ENCODE data around the gene DCTN4. TPM values are rescaled to one million over a fixed set of nuclear protein-coding genes. Genes with fewer than 3 reads are reported as not detected.

Gene DCTN4
- 32.5 TPM for polyA plus RNA-seq (2013, experiment 1 of 2)
- polyA plus RNA-seq (2013, experiment 2 of 2), result 33.0 TPM

DNA sequence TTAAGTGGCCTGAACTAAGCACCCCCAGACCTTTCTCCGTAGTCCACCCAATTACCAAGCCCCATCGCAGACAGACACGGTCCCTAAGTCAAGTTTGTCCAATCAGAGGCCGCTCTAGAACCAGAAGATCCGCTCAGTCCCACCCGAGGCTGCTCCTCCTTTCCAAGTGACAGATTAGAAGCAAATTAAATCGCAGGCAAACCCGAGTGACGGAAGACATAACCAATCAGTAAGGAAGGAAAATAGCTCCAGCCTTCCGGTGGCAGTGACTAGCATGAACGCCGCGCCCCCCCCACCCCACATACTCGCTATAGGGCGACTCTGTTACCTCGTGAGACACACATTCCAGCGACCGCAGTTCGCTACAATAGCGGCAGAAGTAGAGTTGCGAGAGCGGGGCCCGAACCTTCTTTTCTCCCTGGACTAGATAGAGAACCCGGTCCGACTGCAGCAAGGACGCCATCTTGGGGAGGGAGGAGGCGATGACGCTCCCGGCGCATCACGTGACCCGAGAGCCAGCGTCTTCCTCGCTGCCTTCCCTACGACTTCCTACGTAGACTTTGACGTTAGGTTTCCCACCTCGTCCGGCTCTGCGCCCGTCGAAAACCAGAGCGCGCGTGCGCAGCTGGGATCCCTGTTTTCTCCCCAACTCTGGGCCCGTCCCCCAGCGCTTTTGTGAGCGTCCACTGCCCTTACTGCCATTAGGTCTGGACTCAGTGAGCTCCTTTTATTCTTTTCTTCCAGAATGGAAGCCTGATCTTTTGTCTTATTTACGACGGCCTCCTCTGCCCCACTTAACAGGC lies at the start of gene DCTN4:
Gene DCTN4 (minus strand): TSS at position 487 of the 803 bp plus-strand sequence. CDS start 24 bp downstream, at position 463.
- Histone ChIP-seq H2BK120ac (ENCODE audit: low read depth, low read length) (no peak within 1 kb of the TSS), H3K4me1 (ENCODE audit: control insufficient read depth in 2 of 2, insufficient read depth in 1 of 2, low read depth in 1 of 2, low read length in 2 of 2) (peaks cover 0 to 9% of the 10 kb centered on the region in 2 donors), H3K4me2 (ENCODE audit: insufficient read depth, low read length, poor library complexity, severe bottlenecking) (peak within 1 kb of the TSS; percentile 97), H2AK5ac (ENCODE audit: low read depth, low read length) (peak within 1 kb of the TSS; percentile 21), H2BK15ac (ENCODE audit: low read length) (no peak within 1 kb of the TSS), H2BK12ac (ENCODE audit: low read length) (no peak within 1 kb of the TSS), H2BK5ac (ENCODE audit: low read length) (no peak within 1 kb of the TSS), H4K91ac (ENCODE audit: low read depth, low read length, poor library complexity) (no peak within 1 kb of the TSS), H3K9me3 (replicated peaks in 1 of 2; ENCODE audit: control insufficient read depth in 2 of 2, insufficient read depth in 1 of 2, low read depth in 1 of 2, low read length in 2 of 2) (peaks cover 3 to 6% of the 10 kb centered on the region in 2 donors), H3K4me3 (ENCODE audit: low read length in 2 of 2) (peak within 1 kb of the TSS; percentile 72 to 83), H3K14ac (ENCODE audit: low read length) (no peak within 1 kb of the TSS), H3K23ac (ENCODE audit: low read depth, low read length, poor library complexity) (no peak within 1 kb of the TSS), H3K4ac (ENCODE audit: low read length) (no peak within 1 kb of the TSS), H3K18ac (ENCODE audit: low read length) (peak within 1 kb of the TSS; percentile 98), H3K9ac (ENCODE audit: low read depth, low read length, poor library complexity) (peak within 1 kb of the TSS; percentile 78), H3K27ac (replicated peaks; ENCODE audit: low read length) (peak within 1 kb of the TSS; percentile 85), H2AFZ (ENCODE audit: low read length) (peak within 1 kb of the TSS; percentile 78), H3K79me1 (ENCODE audit: low read depth, low read length) (peaks cover 2% of the 10 kb centered on the region), H3K27me3 (ENCODE audit: control insufficient read depth in 3 of 3, insufficient read depth in 3 of 3, low read depth in 1 of 3, low read length in 3 of 3) (no peaks in the 10 kb centered on the region), H4K8ac (ENCODE audit: low read depth, low read length) (no peak within 1 kb of the TSS), H3K36me3 (replicated peaks in 1 of 2; ENCODE audit: control insufficient read depth in 2 of 2, insufficient read depth in 2 of 2, low read length in 2 of 2) (peaks cover 7 to 38% of the 10 kb centered on the region in 2 donors)
- peak; percentile 95 for DNase-seq (ENCODE audit: low spot score)
- no CpG with 5 or more reads among the region's 51 CpGs for WGBS, 2 donors (ENCODE audit: extremely low coverage in 2 of 2, insufficient read length in 2 of 2, insufficient replicate concordance in 1 of 2)

DNA sequence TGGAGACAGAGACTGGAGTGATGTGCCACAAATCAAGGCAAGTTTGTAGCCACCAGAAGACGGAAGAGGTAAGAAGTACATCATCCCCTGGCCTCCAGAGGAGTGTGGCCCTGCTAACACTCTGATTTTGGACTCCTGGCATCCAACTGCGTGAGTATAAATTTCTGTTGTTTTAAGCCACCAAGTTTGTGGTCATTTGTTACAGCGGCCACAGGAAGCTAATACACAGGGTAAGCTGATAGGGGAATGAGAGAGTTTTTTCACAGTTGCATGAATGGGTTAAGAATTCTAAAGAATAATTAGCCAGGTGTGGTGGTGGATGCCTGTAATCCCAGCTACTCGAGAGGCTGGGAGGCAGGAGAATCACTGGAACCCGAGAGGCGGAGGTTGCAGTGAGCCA lies 45.6 kb upstream of the DCTN4 start:
- no peak overlapping the region for H3K4ac ChIP-seq (ENCODE audit: low read length)
- no peak for DNase-seq (ENCODE audit: low spot score)

DNA sequence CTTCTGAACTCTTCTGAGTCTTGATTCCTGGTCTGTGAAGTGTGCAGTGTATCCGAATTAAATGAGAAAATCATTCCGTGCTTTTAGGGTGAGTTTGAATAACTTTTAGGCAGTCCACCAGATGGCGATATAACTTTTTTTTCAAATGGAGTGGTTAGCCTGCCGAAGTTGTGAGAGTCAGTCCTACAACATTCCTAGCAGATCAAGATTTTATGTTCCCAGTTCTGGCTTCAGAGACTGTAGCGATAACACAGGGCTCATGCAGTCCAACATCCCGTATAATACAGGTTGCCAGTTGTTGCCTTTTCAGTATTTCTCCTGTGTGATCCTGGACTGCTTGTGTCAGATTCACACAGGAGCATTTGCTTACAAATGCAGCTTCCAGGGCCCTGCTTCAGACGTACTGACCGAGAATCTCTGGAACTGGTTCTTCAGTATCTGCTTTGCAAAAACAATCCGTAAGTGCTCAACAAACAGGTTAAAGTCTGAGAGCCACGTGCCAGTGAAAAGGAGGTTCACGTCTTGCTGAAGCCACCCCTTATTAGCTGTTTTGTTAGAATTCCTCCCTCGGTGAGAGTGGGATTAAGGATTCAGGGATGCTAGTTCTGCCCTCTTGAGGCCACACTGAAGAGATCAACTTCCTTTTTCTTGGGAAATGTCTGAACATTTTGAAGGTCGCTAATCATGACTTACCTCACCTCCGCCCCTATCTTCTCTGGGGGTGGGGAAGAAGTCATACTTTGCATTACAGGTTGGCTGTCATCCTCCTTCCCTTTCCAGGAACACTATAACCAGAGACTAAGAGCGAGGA lies 42.5 kb upstream of the DCTN4 start:
- H2AK5ac ChIP-seq (ENCODE audit: low read depth, low read length), result no peak overlapping the region
- no peak overlapping the region for H3K14ac ChIP-seq (ENCODE audit: low read length)
- H2BK12ac ChIP-seq (ENCODE audit: low read length), result no peak overlapping the region
- no peaks in the 10 kb centered on the region for H3K4me1 ChIP-seq (ENCODE audit: control insufficient read depth in 2 of 2, insufficient read depth in 1 of 2, low read depth in 1 of 2, low read length in 2 of 2)
- peaks cover 0 to 2% of the 10 kb centered on the region in 2 donors for H3K9me3 ChIP-seq (replicated peaks in 1 of 2; ENCODE audit: control insufficient read depth in 2 of 2, insufficient read depth in 1 of 2, low read depth in 1 of 2, low read length in 2 of 2)
- H4K8ac ChIP-seq (ENCODE audit: low read depth, low read length), result no peak overlapping the region
- H3K9ac ChIP-seq (ENCODE audit: low read depth, low read length, poor library complexity), result no peak overlapping the region
- H2AFZ ChIP-seq (ENCODE audit: low read length), result peak overlapping the region; percentile 92
- H3K4me3 ChIP-seq (ENCODE audit: low read length in 2 of 2), result peak overlapping the region; percentile 60 to 69
- H3K36me3 ChIP-seq (replicated peaks in 1 of 2; ENCODE audit: control insufficient read depth in 2 of 2, insufficient read depth in 2 of 2, low read length in 2 of 2), result no peaks in the 10 kb centered on the region
- H4K91ac ChIP-seq (ENCODE audit: low read depth, low read length, poor library complexity), result no peak overlapping the region
- H3K27ac ChIP-seq (replicated peaks; ENCODE audit: low read length), result no peak overlapping the region
- DNase-seq (ENCODE audit: low spot score), result peak; percentile 53
- no peak overlapping the region for H3K4ac ChIP-seq (ENCODE audit: low read length)
- H2BK120ac ChIP-seq (ENCODE audit: low read depth, low read length), result no peak overlapping the region
- no peaks in the 10 kb centered on the region for H3K79me1 ChIP-seq (ENCODE audit: low read depth, low read length)
- no peak overlapping the region for H3K23ac ChIP-seq (ENCODE audit: low read depth, low read length, poor library complexity)
- peak overlapping the region; percentile 66 for H3K18ac ChIP-seq (ENCODE audit: low read length)
- no peak overlapping the region for H2BK5ac ChIP-seq (ENCODE audit: low read length)
- no peaks in the 10 kb centered on the region for H3K27me3 ChIP-seq (ENCODE audit: control insufficient read depth in 3 of 3, insufficient read depth in 3 of 3, low read depth in 1 of 3, low read length in 3 of 3)
- peak overlapping the region; percentile 71 for H3K4me2 ChIP-seq (ENCODE audit: insufficient read depth, low read length, poor library complexity, severe bottlenecking)
- WGBS, 2 donors (ENCODE audit: extremely low coverage in 2 of 2, insufficient read length in 2 of 2, insufficient replicate concordance in 1 of 2), result no CpG with 5 or more reads among the region's 15 CpGs
- H2BK15ac ChIP-seq (ENCODE audit: low read length), result no peak overlapping the region

More for the DNA sequence above, 45.6 kb upstream of the DCTN4 start:
- H2BK12ac ChIP-seq (ENCODE audit: low read length), result no peak overlapping the region
- H3K4me2 ChIP-seq (ENCODE audit: insufficient read depth, low read length, poor library complexity, severe bottlenecking), result no peak overlapping the region
- no peak overlapping the region for H3K18ac ChIP-seq (ENCODE audit: low read length)
- no peak overlapping the region for H3K14ac ChIP-seq (ENCODE audit: low read length)
- H2BK15ac ChIP-seq (ENCODE audit: low read length), result no peak overlapping the region
- H3K36me3 ChIP-seq (replicated peaks in 1 of 2; ENCODE audit: control insufficient read depth in 2 of 2, insufficient read depth in 2 of 2, low read length in 2 of 2), result no peaks in the 10 kb centered on the region
- H3K27me3 ChIP-seq (ENCODE audit: control insufficient read depth in 3 of 3, insufficient read depth in 3 of 3, low read depth in 1 of 3, low read length in 3 of 3), result no peaks in the 10 kb centered on the region
- H3K79me1 ChIP-seq (ENCODE audit: low read depth, low read length), result no peaks in the 10 kb centered on the region
- H2AK5ac ChIP-seq (ENCODE audit: low read depth, low read length), result no peak overlapping the region
- H4K91ac ChIP-seq (ENCODE audit: low read depth, low read length, poor library complexity), result no peak overlapping the region
- H3K9me3 ChIP-seq (replicated peaks in 1 of 2; ENCODE audit: control insufficient read depth in 2 of 2, insufficient read depth in 1 of 2, low read depth in 1 of 2, low read length in 2 of 2), result peaks cover 0 to 2% of the 10 kb centered on the region in 2 donors
- H3K4me3 ChIP-seq (ENCODE audit: low read length in 2 of 2), result no peak overlapping the region
- H3K9ac ChIP-seq (ENCODE audit: low read depth, low read length, poor library complexity), result no peak overlapping the region
- H2AFZ ChIP-seq (ENCODE audit: low read length), result no peak overlapping the region
- H3K4me1 ChIP-seq (ENCODE audit: control insufficient read depth in 2 of 2, insufficient read depth in 1 of 2, low read depth in 1 of 2, low read length in 2 of 2), result no peaks in the 10 kb centered on the region
- H3K27ac ChIP-seq (replicated peaks; ENCODE audit: low read length), result no peak overlapping the region
- no peak overlapping the region for H3K23ac ChIP-seq (ENCODE audit: low read depth, low read length, poor library complexity)
- no peak overlapping the region for H2BK5ac ChIP-seq (ENCODE audit: low read length)
- H4K8ac ChIP-seq (ENCODE audit: low read depth, low read length), result no peak overlapping the region
- no peak overlapping the region for H2BK120ac ChIP-seq (ENCODE audit: low read depth, low read length)
- no CpG with 5 or more reads among the region's 6 CpGs for WGBS, 2 donors (ENCODE audit: extremely low coverage in 2 of 2, insufficient read length in 2 of 2, insufficient replicate concordance in 1 of 2)

- Histone ChIP-seq H4K91ac (ENCODE audit: low read depth, low read length, poor library complexity) (no peak overlapping the region), H3K18ac (ENCODE audit: low read length) (no peak overlapping the region), H3K79me1 (ENCODE audit: low read depth, low read length) (no peaks in the 10 kb centered on the region), H2BK15ac (ENCODE audit: low read length) (no peak overlapping the region), H2BK12ac (ENCODE audit: low read length) (no peak overlapping the region), H3K4me2 (ENCODE audit: insufficient read depth, low read length, poor library complexity, severe bottlenecking) (no peak overlapping the region), H3K9ac (ENCODE audit: low read depth, low read length, poor library complexity) (no peak overlapping the region), H3K4me1 (ENCODE audit: control insufficient read depth in 2 of 2, insufficient read depth in 1 of 2, low read depth in 1 of 2, low read length in 2 of 2) (no peaks in the 10 kb centered on the region), H3K23ac (ENCODE audit: low read depth, low read length, poor library complexity) (no peak overlapping the region), H3K27me3 (ENCODE audit: control insufficient read depth in 3 of 3, insufficient read depth in 3 of 3, low read depth in 1 of 3, low read length in 3 of 3) (no peaks in the 10 kb centered on the region), H3K14ac (ENCODE audit: low read length) (no peak overlapping the region), H2BK120ac (ENCODE audit: low read depth, low read length) (no peak overlapping the region), H3K4me3 (ENCODE audit: low read length in 2 of 2) (no peak overlapping the region), H4K8ac (ENCODE audit: low read depth, low read length) (no peak overlapping the region), H2BK5ac (ENCODE audit: low read length) (no peak overlapping the region), H3K36me3 (replicated peaks in 1 of 2; ENCODE audit: control insufficient read depth in 2 of 2, insufficient read depth in 2 of 2, low read length in 2 of 2) (peaks cover 3 to 7% of the 10 kb centered on the region in 2 donors), H2AK5ac (ENCODE audit: low read depth, low read length) (no peak overlapping the region), H2AFZ (ENCODE audit: low read length) (no peak overlapping the region), H3K4ac (ENCODE audit: low read length) (no peak overlapping the region), H3K27ac (replicated peaks; ENCODE audit: low read length) (no peak overlapping the region), H3K9me3 (replicated peaks in 1 of 2; ENCODE audit: control insufficient read depth in 2 of 2, insufficient read depth in 1 of 2, low read depth in 1 of 2, low read length in 2 of 2) (no peaks in the 10 kb centered on the region)
- WGBS, 2 donors (ENCODE audit: extremely low coverage in 2 of 2, insufficient read length in 2 of 2, insufficient replicate concordance in 1 of 2), result no CpG with 5 or more reads among the region's 2 CpGs
- DNase-seq (ENCODE audit: low spot score), result no peak
Measured at GRCh38 chr5:150797384-150797783, 38.6 kb upstream of the DCTN4 start.
